Measurements from ENCODE around the gene SPATA2L.
"Not testable (repeated sequence)": the region's sequence is repeated elsewhere in the genome, so short reads cannot be mapped to it uniquely, and the experiment has no call there.

SPATA2L gene

DNA sequence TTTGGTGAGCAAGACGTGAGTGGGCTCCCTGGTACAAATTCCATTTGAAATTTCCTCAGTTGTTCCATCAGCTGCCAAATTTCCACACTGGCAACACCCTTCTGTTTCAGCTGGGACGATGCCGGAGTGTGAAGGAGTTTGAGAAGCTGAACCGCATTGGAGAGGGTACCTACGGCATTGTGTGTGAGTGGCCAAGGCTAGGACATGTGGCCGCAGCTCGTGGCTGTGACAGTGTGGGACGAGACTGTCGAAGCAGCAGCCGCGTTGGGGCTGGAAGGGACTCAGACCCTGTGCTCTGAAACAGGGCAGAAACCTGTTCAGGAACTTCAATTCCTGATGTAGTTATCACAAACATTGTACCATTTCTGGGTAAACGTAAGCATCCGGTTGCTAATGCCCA, 12.4 kb downstream of the SPATA2L start:
- DNase-seq, result no peak

DNA sequence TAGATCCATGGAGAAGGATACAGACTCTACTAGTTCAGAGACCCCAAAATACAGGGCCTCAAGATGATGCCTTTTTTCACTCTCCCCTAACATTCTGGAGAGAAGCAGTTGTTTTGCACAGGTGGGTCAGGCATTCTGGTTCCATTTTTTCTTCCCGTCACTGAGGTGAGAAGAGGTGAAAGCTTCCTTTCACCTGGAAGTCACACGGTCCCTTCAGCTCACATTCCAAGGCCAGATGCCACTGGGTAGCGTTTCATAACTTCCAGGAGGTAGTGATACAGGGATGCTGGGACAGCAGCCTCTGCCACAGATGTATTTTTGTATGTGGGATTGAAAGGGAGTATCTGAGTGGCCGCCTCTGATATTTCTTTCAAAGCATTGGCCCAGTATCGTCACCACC, 13.1 kb downstream of the SPATA2L start:
- DNase-seq, result no peak

DNA sequence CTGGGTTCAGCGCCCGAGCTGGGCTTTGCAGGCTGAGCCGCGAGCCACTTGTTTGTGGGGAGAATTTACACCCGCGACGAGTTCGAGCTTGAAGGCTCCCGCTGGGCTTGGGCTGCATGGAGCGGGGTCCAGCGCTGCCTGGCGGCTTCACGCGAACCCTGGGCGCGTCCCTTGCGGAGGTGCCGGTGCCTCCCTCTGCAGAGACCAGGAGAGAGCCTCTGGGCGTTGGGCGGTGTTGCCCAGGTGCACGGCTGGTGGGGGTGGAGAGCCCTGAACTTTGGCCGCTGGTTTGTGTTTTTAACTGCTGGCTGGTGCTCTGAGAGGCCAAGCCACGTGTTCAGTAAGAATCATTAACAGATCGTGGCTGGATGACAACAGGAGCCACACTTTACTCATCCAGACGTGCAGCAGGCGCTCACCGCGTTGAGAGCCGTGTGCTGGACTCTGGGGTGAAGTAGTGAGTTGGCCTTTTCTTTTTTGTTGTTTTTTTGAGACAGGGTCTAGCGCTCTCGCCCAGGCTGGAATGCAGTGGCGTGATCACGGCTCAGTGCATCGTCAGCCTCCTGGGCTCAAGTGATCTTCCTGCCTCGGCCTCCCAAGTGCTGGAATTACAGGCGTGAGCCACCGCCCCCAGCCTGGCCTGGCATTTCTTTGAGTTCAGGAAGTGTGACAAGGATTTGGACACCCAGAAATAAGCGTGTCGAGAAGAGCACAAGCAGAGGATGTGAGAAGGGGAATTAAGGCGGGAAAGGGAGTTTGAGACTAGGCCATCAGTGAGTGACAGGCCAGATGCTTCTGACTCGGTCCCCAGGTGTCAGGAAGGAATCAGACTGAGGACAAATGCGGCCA, 14.2 kb downstream of the SPATA2L start:
- DNase-seq, result no peak

DNA sequence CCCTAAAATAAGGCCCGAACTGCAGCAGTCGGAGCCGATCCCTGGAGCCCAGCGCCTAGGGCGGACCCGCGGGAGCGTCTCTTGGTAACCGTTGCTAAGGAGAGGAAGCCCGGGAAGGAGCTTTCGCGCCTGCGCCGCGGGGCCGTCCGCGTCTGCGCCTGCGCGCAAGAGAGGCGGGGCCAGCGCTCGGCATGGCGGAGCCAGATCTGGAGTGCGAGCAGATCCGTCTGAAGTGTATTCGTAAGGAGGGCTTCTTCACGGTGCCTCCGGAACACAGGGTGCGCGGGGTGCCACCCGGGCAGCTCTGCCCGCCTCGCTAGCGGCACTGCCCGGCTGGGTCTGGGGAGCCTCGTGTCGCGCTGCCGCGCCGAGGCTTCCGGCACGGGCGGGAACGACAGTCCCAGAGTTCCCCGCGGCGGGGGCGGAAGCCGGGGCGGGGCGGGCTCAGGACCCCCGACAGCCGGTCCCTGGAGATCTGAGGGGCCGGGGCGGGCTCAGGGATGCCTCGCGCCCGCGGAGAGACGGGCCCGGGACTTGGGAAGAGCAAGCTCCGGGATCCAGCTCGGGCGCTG, 14.9 kb downstream of the SPATA2L start, which contains the start of gene CDK10:
Gene CDK10, plus strand, starts transcription at position 170 of the 572 bp plus-strand sequence. Its CDS starts 22 bp downstream, at position 192.
- DNase-seq, result peak; percentile 83

DNA sequence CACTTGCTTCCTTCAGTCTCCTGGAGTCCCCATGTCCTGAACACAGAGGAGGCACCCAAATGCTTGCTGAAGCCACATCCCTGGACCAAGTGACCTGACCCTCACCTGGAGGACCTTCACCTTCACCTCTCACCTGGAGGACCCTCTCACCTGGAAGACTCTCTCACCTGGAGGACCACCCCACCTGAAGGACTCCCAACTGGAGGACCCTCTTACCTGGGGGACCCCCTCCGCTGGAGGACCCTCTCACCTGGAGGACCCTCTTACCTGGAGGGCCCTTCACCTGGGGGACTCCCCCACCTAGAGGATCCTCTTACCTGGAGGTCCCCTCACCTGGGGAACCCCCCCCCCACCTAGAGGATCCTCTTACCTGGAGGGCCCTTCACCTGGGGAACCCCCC, 15.6 kb downstream of the SPATA2L start:
- DNase-seq, result no peak

DNA sequence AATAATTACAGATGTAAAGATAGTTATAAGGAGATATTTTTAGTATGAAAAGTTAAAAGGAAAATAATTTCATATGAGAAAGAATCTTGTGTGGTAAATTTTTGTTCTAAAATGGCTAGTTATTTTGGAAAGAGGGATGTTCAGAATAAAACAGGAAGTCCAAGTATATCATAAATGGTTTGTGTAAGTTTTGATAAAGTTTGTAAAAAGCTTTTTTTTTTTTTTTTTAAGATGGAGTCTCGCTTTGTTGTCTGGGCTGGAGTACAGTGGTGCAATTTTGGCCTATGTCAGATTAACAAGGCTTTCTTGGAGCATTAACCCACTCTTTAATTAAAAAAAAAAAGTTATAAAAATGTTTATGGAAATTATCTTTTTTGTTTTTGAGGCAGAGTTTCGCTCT, 23.2 kb downstream of the SPATA2L start:
- no peak for DNase-seq

DNA sequence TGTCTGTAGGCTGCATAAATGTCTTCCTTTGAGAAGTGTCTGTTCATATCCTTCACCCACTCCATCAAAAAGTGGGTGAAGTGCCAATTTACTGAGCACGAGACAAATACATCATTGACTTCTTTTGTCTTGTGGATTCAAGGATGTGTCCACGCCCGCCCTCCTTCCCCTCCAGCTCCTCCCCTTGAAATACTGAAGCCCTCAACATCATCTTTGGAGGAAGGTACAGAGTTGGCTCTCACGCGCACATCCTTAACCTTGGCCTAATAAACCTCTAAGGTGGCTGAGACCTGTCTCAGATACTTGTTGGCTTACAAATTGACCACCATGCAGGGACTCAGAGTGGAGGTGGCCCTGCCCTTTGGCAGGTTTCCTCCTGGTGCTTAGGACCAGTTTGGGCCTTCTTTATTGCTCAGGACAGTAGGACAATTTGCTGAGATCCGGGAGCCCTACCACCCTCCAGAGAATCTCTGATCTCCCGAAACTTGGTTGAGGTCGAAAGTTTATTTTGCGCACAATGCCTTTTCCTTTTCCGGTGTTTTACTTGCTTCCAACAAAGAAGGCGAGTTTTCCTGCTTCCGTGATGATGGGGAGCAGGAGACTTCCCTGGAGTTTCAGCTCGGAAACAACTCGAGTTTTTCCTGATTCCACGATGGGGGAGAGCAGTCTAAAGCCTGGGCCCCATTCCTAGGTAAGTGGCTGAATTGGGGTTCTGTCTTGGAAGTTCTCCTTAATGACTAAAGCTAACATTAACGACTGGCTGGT, 29.1 kb downstream of the SPATA2L start:
- DNase-seq, result no peak

DNA sequence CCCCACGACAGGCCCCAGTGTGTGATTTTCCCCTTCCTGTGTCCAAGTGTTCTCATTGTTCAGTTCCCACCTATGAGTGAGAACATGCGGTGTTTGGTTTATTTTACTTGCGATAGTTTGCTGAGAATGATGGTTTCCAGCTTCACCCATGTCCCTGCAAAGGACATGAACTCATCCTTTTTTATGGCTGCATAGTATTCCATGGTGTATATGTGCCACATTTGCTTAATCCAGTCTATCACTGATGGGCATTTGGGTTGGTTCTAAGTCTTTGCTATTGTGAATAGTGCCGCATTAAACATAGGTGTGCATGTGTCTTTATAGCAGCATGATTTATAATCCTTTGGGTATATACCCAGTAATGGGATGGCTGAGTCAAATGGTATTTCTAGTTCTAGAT, 29.9 kb downstream of the SPATA2L start:
- not testable (repeated sequence) for DNase-seq

DNA sequence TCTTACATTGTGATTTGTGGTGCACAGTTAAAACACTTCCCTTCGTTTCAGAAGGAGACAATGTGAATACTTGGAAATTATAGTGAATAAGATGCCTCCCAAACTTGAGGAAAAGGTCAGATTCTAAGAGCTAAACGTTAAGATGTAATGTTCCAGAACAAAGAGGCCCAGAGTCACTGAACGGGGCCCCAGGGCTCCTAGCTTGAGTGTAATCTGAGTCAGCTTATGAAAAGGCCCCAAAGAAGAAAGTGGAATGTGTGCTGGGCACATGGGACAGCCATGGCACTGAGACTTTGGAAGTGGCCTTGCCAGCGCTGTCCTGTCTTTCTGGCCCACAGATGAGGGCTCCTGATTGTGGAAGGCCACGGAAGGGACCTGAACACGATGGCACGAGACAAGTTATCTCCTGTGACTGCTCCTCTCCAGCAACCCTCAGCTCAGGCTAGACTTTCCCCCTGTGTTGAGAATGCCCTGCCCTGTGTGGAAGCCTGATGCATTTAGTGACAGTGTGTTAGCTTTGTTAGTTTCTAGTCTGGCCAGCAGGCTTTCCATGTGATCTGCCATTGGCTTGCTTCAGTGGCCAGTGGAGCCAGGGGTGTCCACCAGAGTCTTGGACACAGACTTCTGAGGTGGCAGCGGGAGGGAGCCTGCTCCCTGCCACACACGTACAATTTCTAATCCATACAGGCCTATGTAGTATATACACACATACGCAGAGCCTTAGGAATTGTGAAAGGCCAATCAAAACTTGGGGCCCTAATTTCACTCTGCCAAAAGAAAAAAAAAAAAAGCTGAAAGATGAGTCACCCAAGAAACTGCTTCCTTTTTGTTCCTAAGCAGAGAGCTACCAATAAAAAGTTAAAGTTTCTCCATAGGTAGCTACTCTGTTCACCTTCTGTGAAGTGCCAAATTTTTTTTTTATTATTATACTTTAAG, 30.7 kb downstream of the SPATA2L start:
- DNase-seq, result no peak

DNA sequence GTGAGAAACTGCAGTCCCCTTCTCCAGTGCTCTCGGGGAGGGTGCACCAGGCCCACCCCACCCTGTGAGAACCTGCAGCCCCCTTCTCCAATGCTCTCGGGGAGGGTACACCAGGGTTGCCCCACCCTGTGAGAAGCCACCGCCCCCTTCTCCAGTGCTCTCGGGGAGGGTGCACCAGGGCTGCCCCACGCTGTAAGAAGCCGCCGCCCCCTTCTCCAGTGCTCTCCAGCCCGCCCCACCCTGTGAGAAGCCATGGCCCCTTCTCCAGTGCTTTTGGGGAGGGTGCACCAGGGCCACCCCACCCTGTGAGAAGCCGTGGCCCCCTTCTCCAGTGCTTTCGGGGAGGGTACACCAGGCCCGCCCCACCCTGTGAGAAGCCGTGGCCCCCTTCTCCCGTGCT, 31.8 kb downstream of the SPATA2L start:
- DNase-seq, result no peak

DNA sequence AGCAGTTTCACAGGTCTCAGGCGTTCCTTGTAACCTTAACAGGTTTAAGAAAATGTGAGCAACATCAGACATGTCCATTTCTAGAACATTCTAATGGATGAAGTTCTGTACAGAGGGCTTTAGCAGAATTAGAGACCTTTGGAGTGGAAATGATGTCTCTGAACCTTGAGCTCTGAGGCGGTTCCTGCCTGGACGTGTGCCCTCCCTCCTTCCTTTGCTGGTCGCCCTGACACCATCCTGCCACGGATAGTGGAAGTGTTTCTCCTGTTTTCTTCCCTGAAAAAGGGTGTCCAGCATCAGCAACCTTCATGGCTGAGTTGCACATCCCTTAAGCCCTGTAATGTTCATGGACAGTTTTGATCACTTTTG, 32.7 kb downstream of the SPATA2L start:
- DNase-seq, result no peak

DNA sequence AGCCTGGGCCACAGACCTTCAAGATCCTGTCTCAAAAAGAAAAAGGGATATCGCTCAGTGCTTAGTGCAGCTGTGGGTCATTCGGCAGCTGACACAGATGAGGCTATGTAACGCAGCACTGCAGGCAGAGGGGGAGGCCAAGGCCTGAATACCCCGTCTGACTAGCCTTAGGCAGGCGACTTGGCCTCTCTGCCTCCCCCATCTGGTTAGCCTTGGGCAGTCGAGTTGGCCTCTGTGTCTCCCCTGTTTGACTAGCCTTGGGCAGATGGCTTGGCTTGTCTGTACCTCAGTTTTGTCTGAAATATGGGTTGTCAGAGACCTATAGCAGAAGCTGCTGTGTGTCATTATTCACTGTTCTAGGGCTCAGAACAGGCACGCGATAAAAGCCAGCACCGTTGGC, 33.9 kb downstream of the SPATA2L start:
- no peak for DNase-seq

DNA sequence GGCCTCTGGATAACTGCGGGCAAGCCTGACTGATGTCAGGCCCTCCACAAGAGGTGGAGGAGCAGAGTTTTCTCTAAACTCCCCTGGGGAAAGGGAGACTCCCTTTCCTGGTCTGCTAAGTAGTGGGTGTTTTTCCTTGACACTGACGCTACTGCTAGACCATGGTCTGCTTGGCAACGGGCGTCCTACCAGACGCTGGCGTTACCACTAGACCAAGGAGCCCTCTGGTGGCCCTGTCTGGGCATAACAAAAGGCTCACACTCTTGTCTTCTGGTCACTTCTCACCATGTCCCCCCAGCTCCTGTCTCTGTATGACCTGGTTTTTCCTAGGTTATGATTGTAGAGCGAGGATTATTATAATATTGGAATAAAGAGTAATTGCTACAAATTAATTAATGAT, 34.5 kb downstream of the SPATA2L start:
- DNase-seq, result not testable (repeated sequence)

DNA sequence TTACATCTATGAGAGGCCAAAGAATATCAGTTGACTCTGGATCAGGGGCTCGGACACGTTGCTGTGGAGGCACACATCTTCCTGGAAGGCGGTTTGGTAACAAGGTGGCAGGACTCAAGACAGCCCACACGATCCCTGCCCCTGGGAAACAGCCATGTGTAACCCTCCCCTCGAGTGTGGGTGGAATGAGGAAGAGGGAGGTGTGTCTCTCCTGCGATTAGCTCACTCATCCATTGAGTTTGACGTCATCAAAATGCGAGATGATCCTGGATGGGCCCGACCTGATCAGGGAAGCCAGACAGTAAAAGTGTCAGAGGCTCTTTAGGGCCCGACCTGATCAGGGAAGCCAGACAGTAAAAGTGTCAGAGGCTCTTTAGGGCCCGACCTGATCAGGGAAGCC, 37.3 kb downstream of the SPATA2L start:
- DNase-seq, result not testable (repeated sequence)

DNA sequence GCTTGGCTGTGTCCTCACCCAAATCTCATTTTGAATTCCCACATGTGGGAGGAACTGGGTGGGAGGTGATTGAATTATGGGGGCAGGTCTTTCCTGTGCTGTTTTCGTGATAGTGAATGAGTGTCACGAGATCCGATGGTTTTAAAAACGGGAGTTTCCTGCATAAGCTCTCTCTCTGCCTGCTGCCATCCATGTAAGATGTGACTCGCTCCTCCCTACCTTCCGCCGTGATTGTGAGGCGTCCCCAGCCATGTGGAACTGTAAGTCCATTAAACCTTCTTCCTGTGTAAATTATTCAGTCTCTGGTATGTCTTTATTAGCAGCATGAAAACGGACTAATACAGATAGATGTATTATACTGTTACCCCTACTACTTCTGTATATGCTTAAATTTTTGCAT, 40.3 kb downstream of the SPATA2L start:
- DNase-seq, result no peak

DNA sequence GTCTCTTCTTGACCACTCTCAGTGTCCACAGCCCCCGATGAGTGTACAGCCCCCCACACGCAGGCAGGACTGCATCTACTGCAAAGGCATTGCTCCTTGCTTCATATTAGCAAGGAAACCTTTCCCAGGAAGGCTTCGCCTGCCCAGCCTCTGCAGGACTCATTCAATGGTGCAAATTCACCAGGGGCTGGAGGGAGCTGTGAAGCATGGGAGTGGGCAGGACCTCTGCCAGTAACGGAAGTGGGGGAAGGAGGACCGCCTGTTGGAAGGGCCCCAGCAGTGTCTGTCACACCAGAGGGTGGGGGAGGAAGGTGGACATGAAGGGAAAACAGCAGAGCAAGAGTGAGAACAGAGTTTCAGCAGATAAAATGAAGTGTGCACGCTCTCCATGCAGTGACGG, 41.4 kb downstream of the SPATA2L start:
- DNase-seq, result no peak

DNA sequence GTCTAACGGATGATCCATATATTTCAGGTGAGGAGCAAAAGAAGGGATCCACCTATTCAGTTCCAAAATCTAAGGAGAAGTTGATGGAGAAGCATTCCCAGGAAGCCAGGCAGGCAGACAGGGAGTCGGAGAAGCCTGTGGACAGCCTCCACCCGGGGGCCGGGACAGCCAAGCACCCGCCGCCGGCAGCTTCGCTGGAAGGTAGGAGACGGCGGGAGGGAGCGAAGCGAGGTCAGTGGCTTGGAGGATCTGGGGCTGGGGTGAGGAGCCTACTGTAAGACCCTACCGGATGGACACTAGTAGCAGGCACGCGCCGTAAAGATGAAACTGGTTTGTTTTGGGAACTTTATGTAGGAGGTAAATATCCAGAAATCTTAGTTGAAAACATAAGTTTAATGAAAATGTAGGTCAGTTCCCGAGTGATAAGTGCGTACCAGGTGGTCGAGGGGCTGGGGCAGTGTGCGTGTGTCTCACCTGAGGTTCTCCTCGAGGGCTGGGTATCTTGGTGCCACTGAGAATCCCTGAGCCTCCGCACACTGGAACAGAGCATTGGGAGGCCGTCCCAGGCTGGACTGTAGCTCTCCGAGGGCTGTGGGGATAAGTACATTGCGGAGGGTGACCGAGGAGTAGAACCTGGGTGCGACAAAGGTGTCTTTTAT, 43.2 kb downstream of the SPATA2L start:
- no peak for DNase-seq

DNA sequence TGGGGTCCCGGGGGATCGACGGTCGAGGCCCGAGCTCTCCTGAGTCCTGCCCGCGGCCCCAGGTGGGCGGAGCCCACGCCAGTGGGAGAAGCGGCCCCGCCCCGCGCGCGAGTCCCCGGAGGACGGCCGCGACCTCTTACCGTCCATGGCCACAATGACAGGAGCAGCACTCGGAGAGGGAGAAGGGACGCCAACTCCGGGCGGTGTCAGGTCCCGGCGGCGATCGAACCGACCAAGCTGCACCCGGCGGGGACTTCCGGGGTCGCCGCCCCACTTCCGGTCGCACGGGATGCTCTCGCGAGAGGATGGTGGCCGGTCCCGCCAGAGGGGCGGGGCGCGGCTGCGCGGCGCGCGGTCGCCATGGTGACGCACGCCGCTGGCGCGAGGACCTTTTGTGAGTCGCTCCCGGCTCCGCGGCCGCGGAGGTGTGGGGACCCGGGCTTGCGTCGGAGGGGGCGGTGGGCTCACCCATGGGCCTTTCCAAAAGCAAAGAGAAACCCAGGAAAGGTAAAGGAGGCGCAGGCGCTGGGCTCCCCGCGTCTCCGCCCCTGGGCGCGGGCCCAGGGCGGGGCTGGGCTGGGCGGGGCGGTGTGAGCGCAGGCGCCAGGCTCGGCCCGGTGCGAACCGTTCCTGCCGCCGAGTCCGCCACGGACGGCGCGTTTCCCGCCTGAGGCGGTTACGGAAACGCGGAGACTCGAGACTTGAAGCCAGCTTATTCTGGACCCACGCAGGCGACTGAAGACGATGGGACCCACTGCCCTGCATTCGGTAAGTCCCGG, 43.9 kb downstream of the SPATA2L start, which contains the start of the genes CHMP1A and SPATA33:
Gene CHMP1A, minus strand, starts transcription at position 267 of the 779 bp plus-strand sequence. Its CDS starts 120 bp downstream, at position 147.
Gene SPATA33, plus strand, starts transcription at position 395 of the 779 bp plus-strand sequence. Its CDS starts 76 bp downstream, at position 471.
- DNase-seq, result peak; percentile 72

DNA sequence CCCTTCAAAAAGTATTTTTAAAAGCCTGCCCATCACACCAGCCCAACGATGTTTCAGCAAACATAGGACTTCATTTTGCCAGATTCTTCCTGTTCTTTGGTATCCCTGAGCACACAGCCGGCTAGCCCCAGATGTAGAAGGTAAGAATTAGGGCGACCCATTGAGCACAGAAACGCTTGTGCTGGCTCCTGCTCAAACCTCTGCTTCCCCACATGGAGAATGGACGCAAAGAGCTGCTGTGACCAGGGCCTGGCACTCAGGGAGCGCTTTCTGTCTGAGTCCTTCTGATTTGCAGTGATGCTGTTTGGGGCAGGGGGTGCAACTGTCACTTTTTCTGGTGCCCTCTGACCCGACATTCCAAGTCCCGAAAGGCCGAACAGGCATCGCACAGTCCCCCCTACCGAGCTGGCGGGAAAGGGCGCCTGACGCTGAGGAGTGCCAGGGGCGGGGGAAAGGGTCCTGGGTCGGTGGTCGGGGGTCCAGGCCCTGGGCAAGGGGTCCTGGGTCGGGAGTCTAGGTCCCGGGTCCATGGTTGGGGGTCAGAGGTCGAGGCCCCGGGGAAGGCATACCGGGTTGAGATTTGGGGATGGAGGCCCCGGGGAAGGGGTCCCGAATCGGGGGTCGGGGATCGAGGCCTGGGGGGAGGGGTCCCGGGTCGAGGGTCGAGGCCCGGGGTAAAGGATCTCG, 44.9 kb downstream of the SPATA2L start:
- no peak for DNase-seq

DNA sequence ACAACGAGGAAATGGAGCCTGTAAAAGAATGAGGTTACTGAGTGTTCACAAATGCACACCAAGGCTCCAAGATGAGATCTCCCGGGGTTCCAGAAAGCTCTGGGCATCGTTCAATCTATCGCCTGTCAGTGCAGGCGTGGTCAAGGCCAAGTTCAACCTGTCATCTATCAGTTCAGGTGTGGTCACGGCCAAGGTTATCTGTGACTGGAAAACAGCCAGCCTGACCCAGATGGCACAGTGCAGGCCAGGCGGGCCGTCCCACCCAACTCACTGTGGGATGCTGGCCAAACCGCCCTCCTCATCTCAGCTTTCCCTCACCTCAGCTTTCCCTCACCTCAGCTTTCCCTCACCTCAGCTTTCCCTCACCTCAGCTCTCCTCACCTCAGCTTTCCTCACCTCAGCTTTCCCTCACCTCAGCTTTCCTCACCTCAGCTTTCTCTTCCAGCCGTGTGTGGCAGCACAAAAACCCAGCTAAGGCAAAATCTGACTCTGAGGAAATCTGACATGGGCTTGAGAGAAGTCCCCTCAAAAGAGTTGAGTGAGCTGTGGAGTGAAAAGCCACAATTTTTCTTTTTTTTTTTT, 46.4 kb downstream of the SPATA2L start:
- DNase-seq, result no peak
